NT2/D1 (cell line): ENCODE measurements around the gene IL24.

ENCODE experiments used
- SUZ12 ChIP-seq: IDR thresholded peaks from 2 replicates; pipeline ENCODE4 v1.6.1; 2011; ENCODE audit not compliant: insufficient read length, insufficient read depth; ENCODE audit errors: extremely low read depth
- YY1 ChIP-seq: IDR thresholded peaks from 2 replicates; pipeline ENCODE4 v1.6.1; 2011; ENCODE audit not compliant: insufficient read length, insufficient read depth
- ZNF274 ChIP-seq: IDR thresholded peaks from 2 replicates; pipeline ENCODE4 v1.6.1; 2011; ENCODE audit warnings: mild to moderate bottlenecking, low read depth, low read length

DNA sequence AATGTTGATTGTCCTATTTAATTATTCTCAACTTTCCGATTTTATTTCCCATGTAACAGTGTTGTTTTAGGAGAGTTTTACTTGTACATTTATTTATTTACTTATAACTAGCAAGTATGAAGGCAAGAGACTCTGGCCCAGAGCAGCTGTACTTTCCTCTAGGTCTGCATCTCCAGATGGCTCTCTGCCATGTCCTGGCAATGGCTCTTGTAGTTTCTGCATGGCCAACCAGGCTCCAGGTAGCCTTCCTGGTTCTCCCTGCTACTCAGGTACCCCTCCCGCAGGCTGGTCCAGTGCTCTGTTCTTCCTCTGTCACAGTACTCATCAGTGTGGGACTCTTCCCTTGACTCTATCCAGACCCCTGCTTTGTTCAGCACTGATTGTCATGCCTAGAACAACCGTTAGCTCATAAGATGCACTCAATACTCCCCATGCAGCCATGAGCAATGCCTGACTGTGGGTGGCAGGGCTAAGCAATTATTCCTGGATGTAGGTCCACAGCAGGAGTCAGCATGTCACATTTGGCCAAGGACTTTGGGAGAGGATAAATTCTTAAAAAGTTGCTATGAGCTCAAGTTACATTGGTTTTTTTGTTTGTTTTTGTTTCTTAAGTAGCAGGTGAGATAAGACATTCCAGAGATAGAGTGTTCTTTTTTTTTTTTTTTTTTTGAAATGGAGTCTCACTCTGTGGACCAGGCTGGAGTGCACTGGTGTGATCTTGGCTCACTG is 42.7 kb upstream of the IL24 start:
- TF ChIP-seq ZNF274 (no peak), YY1 (no peak), SUZ12 (no peak)
